HFF-Myc (cell line): ENCODE data around the gene CATSPERB.
"Not testable (repeated sequence)": the region's sequence is repeated elsewhere in the genome, so short reads cannot be mapped to it uniquely, and the experiment has no call there.

Experiments
- DNase-seq: peaks from one replicate; pipeline ENCODE4 v3.0.0-alpha.2; 2011; ENCODE audit warnings: low read depth; ENCODE audit errors: extremely low read depth
- H3K4me3 ChIP-seq: replicated peaks from 2 replicates; pipeline ENCODE4 v1.5.1; 2011; ENCODE audit warnings: low read depth, mild to moderate bottlenecking, control low read depth, low read length
- CTCF ChIP-seq: IDR thresholded peaks from 2 replicates; pipeline ENCODE4 v1.5.1; 2012; ENCODE audit warnings: mild to moderate bottlenecking, low read depth, low read length, control low read depth; ENCODE audit errors: missing control alignments

CATSPERB gene

GRCh38 chr14:91748049-91748448 is 16.2 kb upstream of the CATSPERB start:
- TF ChIP-seq CTCF = no peak
- H3K4me3 ChIP-seq = no peak overlapping the region
- DNase-seq = no peak

GRCh38 chr14:91745344-91745743 is 13.5 kb upstream of the CATSPERB start:
- TF ChIP-seq CTCF = no peak
- H3K4me3 ChIP-seq = no peak overlapping the region
- DNase-seq = no peak

DNA sequence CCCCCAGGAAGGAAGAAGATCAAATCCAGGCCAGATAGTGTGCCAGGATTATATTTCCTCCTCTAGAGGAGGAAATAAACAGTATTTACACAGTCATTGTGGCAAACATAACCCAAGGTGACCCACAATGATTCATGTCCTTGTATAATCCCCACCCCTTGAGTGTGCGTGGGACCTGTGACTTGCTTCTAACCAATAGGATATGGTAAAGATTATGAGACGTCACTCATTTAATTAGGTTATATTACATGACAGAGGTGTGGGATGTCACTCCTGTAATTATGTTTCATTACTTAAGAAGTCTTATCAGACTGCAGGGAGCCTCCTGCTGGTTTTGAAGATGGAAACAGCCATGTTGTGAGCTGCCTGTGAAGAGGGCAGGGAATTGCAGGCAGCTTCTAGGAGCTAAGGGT is 12.2 kb upstream of the CATSPERB start:
- DNase-seq = no peak
- H3K4me3 ChIP-seq = no peak overlapping the region
- TF ChIP-seq CTCF = no peak

- no peak for DNase-seq
- no peak overlapping the region for H3K4me3 ChIP-seq
- no peak for TF ChIP-seq CTCF
Observed at GRCh38 chr14:91743305-91743653, 11.4 kb upstream of the CATSPERB start.

DNA sequence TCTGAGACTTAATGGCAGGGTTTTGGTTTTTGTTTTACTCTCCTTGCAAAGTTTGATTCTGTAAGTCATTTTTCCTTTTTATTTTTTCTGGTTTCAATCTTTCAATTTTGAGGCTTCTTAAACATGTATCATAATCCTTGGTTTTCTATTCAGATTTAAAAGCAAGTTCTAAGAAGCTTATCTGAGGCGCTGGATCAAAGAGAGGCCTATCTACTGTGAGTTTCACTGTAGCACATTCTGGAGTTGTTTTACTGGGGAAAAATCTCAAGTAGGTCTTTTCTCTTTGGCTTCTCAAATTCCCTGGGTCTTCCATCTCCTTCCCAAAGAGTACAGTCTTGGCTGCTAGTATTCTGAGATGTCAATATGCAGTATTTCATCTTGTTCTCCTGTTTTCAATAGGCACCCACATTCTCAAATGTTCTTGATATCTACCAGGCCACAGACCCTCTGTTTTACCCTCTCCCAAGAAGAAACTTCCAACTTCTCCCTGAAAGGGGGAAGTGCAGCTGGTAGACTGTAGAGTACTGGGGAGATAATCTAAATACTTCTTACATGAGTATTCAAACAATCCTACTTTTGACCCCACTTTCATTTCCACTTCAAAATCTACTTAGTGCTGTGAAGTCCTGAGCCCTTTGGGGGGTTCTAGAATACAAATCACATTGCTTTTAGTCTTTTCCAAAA is 10.9 kb upstream of the CATSPERB start:
- TF ChIP-seq CTCF = no peak
- no peak overlapping the region for H3K4me3 ChIP-seq
- DNase-seq = no peak

- DNase-seq, H3K4me3 ChIP-seq: not testable (repeated sequence)
Observed at GRCh38 chr14:91739867-91740266, 8.0 kb upstream of the CATSPERB start.

- no peak for DNase-seq
- TF ChIP-seq CTCF = no peak
Observed at GRCh38 chr14:91737619-91738018, 5.7 kb upstream of the CATSPERB start.

More at GRCh38 chr14:91737619-91738018, 5.7 kb upstream of the CATSPERB start:
- no peak overlapping the region for H3K4me3 ChIP-seq
